Posterior cingulate gyrus (tissue), 11 donors: Measurements from ENCODE around the gene SLC35F3.

Source experiments
- DNase-seq, 10 donors: peaks; one replicate each; pipeline versions ENCODE4 v3.0.0 to v3.0.0-alpha.2; 2020 to 2021; ENCODE audit warnings: mixed read lengths in 3 of 10
- intact Hi-C: fragments of 100-400 bp; cut with DNase I; formaldehyde crosslinking; loops from one replicate; pipeline ENCODE4 v1.15.1; 2023

SLC35F3 gene

DNA sequence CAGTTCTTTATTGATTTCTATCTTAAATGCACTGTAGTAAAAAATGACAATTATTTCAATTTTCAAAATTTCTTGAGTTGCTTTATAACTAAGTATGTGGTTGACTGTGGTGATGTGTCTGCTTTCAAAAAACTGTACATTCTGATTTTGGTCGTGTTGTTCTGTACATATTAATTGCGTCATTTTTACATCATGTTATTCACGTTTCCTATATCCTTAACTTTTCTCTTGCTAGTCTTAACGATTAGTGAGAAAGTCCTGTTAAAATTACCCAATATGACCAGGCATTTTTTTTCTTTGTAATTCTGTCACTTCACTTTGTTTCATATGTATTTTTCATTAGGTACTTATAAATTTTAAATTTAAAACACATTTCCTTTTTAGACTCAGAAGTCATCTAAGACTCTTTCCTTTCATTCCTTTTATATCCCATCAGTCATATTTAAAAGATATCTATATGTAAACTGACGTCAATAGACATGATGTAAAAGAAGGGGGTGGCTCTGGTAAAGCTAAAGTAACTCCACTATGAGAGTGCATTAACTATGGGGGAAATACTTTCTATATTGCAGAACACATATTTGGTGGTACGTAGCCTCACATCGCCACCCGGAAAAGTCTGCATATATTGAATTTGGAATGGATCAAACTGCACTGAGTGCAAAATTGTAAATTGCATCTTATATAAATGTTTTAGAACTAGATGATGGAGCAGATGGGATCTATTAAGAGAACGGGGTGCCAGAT lies 467.7 kb downstream of the SLC35F3 start:
- no peak for DNase-seq
- intact Hi-C loops = loop anchor here (2.0 kb wide), 1 partner anchor 757 kb away; the partner anchor contains the start of gene TOMM20

DNA sequence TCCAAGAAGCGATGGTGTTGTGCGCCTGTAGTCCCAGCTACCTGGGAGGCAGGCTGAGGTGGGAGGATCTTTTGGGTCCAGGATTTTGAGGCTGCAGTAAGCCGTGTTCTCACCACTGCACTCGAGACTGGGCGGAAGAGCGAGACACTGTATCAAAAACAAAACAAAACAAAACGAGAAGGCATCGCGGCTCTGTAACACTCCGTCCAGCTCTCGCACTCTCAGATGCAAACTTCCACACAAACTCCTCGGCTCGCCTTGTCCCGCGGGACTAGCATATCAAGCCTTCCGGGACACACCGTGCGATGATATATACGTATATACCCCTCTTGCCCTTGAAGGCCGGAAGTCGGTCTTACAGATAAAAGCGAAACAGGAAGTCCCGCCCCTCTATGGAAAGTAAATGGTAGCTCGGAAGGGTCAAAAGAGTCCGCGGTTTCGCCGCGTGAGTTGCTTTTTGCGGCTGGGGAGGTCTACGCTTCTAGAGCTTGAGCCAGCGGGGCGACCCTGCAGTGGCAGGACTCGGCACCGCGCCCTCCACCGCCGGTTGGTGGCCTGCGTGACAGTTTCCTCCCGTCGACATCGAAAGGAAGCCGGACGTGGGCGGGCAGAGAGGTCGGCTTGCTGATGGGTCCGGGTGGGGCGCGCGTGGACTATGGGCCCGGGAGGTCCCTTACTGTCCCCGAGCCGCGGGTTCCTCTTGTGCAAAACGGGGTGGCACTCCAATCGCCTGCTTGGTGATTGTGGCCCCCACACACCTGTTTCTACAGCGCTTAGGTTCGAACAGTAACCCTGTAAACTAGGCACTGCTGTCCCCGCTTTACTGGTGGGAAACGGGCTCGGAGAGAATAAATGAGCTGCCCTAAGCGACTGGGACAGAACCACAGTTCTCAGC lies 468.8 kb downstream of the SLC35F3 start, which contains the start of gene COA6:
COA6 (plus strand) TSS at position 393 of the 895 bp plus-strand sequence; CDS start at position 404, 11 bp downstream.
- peak; percentile 81 to 98 (median 88) for DNase-seq
- intact Hi-C loops = loop anchor here (2.0 kb wide), 1 partner anchor 755 kb away; the partner anchor contains the start of gene TOMM20

DNA sequence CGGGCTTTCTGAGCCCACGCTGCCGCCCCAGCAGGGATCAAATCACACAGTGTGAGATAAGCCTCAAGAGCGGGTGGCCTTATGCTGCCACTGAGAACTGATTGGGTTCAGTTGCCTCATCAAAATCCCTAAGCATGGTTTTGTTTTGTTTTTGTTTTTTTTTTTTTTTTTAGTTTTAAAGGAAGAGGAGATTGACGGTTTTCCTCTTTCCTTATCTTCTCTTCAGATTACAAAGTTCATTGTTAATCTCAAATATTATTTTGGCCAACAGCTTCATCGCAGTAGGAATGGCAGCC lies 469.4 kb downstream of the SLC35F3 start:
- intact Hi-C loops = loop anchor here (2.0 kb wide), 1 partner anchor 755 kb away; the partner anchor contains the start of gene TOMM20

More for the DNA sequence above, 469.4 kb downstream of the SLC35F3 start:
- no peak for DNase-seq
